Stimulated activated naive CD8-positive, alpha-beta T cell treated with anti-CD3 and anti-CD28 coated beads, Interleukin-15, amount 100 ng/mL, for 72 hours (primary cell): Measurements from ENCODE around the gene MAGI2.
A peak's percentile ranks its signal among the peaks of the same experiment; 100 is the strongest.

ENCODE experiments used
- ATAC-seq: fragments of 150-1000 bp; cut with Tn5 transposase; 2 replicates; pipeline ENCODE4 v1.10.0; 2021; ENCODE audit warnings: mild to moderate bottlenecking, moderate library complexity
- DNase-seq, 2 donors: peaks; one replicate each; pipeline ENCODE4 v3.0.0; 2021 to 2022
- H3K27ac Mint-ChIP-seq, 2 donors: one replicate each; pipeline ENCODE4 v1.8.0; 2022; ENCODE audit warnings: mild to moderate bottlenecking in 2 of 2, mixed read lengths in 2 of 2, moderate library complexity in 2 of 2
- H3K27me3 Mint-ChIP-seq: one replicate; pipeline ENCODE4 v1.8.0; 2022; ENCODE audit warnings: mixed read lengths
- H3K4me1 Mint-ChIP-seq: one replicate; pipeline ENCODE4 v1.8.0; 2022; ENCODE audit warnings: mild to moderate bottlenecking, mixed read lengths
- H3K4me3 Mint-ChIP-seq, 2 donors: one replicate each; pipeline ENCODE4 v1.8.0; 2022; ENCODE audit warnings: mild to moderate bottlenecking in 2 of 2, mixed read lengths in 2 of 2, moderate library complexity in 1 of 2
- H3K9me3 Mint-ChIP-seq, 2 donors: one replicate each; pipeline ENCODE4 v1.8.0; 2022; ENCODE audit warnings: mixed read lengths in 2 of 2

Gene MAGI2

DNA sequence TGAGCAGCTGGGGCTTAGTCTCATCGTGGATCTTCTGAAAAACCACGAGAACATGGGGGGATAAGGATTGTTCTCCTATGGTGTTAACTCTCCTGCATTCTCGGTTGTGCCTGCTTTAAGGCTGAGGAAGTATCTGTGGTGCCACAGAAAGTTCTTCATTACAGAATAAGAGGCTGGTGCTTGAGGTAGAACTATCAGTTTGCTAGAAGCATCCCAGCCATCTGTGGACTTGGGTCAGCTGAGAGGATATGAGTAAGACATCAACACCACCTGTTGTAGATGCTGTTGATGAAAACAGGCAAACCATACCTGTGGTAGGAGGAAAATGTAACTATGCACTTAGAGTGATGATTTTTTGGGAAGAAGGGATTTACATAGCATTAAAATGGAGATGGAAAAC lies 1238.3 kb downstream of the MAGI2 start:
- no peaks in the 10 kb centered on the region for H3K4me1 Mint-ChIP-seq
- DNase-seq = no peak
- H3K27me3 Mint-ChIP-seq = no peaks in the 10 kb centered on the region
- H3K27ac Mint-ChIP-seq = no peak overlapping the region
- no peak overlapping the region for H3K4me3 Mint-ChIP-seq
- ATAC-seq = no peak
- H3K9me3 Mint-ChIP-seq = no peaks in the 10 kb centered on the region

DNA sequence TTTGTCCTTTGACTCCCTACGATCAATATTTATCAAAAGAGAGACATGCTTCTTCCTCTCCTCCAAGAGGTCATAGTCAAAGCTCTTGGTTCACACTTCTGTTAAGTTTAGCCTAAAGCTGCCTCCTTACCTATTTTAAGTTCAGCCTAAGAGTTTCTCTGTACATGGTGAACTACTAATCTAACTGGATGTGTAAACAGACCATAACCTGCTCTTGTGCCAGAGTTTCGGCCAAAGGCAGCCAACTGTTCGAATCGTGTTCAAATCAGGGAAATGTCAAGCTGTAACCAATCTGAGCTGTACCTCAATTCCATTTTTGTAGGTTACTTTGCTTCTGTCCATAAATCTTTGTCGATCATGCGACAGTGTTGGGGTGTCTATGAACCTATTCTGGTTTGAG lies 1240.1 kb downstream of the MAGI2 start:
- Mint-ChIP-seq H3K27ac (no peak overlapping the region), H3K27me3 (no peaks in the 10 kb centered on the region), H3K9me3 (peaks cover 4 to 8% of the 10 kb centered on the region in 2 donors), H3K4me3 (no peak overlapping the region), H3K4me1 (no peaks in the 10 kb centered on the region)
- ATAC-seq (no peak), DNase-seq (no peak)

DNA sequence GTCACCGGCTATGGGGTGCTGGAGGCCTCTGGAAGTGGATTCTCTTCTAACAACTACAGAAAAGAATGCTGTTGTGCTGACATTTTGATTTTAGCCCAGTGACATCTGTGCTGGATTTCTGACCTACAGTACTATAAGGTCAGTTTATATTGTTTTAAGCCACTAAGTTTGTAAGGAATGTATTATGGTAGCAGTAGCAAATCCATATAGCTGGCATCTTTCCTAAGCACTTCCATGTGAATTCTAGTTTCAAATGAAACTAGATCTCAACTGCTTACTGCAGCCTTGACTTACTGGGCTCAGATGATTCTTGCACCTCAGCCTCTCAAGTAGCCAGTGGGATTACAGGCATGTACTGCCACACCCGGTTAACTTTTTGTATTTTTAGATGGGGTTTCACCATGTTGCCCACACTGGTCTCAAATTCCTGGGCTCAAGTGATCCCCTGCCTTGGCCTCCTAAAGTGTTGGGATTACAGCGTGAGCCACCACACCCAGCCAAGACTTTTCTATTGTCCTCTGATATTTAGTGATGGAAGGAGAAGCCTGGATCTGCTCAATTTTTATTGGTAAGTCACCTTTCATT lies 1240.9 kb downstream of the MAGI2 start:
- ATAC-seq (no peak), DNase-seq (no peak)
- Mint-ChIP-seq H3K27me3 (no peaks in the 10 kb centered on the region), H3K27ac (no peak overlapping the region), H3K9me3 (peaks cover 4 to 13% of the 10 kb centered on the region in 2 donors), H3K4me1 (no peaks in the 10 kb centered on the region), H3K4me3 (no peak overlapping the region)

DNA sequence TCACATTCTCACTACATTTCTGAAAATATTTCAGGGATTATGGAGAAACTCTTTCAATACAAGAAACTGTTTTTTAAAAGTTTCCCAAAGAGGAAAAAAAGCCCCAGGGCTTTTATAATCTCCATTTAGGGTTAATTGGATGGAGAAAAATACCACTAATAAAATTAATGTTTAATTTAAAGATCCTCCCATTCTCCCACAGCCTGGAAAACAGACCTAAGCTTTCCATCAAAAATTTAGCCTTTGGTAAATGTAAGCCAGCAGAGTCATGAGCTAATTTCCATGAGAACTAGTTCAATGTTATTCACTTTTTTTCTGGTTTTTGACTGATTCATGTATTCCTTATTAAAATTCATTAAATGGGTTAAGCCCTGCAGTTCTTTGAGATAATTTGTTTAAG lies 1246.2 kb downstream of the MAGI2 start:
- ATAC-seq (no peak), DNase-seq (no peak)
- H3K27ac Mint-ChIP-seq = no peak overlapping the region

DNA sequence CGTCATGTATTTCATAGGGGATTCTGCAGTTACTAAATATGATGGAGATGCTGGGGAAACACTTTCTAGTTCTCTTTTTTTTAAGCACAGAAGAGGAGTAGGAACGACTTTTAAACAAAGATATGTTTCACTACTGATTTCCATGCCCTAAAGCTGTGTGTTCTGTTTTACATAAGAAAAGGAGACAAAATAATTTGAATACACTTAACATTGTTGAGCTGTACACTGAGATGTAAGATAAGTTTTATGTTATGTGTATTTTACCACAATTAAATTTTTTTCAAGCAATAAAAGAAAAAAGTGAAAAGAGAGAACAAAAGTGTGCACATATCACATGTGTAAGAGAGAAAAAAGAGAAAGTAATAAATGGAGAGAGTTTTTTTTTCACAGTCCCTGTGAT lies 1246.7 kb downstream of the MAGI2 start:
- no peak for DNase-seq
- ATAC-seq = no peak
- Mint-ChIP-seq H3K27ac (no peak overlapping the region), H3K9me3 (peaks cover 4 to 13% of the 10 kb centered on the region in 2 donors), H3K4me3 (no peak overlapping the region), H3K27me3 (no peaks in the 10 kb centered on the region), H3K4me1 (no peaks in the 10 kb centered on the region)

More for the DNA sequence above, 1246.2 kb downstream of the MAGI2 start:
- no peaks in the 10 kb centered on the region for H3K27me3 Mint-ChIP-seq
- H3K4me1 Mint-ChIP-seq = no peaks in the 10 kb centered on the region
- H3K9me3 Mint-ChIP-seq = peaks cover 4 to 13% of the 10 kb centered on the region in 2 donors
- H3K4me3 Mint-ChIP-seq = no peak overlapping the region

DNA sequence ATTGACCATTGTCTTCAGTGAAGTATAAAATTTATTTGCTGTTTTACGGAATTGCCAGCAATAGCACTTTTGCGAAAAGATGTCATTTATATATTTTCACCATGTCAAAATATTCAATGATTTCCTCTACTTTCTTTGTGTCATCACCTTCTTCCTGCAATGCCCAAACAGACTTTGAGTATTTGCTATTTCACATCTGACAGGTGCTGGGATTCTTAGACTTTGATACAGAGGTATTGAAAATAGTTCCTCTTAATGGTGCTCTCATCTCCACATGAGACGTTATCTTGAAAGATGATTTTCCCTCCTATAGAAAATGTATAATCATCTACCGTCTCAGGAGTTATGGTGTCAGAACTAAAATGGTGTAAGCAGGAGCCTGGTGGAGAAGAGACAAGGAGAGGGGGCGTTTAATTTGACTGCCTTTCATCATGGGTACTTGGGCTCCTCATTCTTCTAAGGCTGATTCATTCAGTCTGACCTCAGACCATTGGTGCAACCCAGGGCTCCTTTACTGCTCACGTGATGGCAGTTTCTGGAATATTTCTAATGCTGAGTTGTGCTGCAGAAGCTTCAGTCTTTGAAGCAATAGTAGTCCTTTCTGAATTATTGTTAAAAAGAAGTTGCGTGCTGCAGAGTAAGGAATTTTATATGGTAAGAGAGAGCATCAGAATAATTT lies 1250.3 kb downstream of the MAGI2 start:
- no peak for ATAC-seq
- Mint-ChIP-seq H3K4me1 (no peaks in the 10 kb centered on the region), H3K4me3 (no peak overlapping the region), H3K27me3 (no peaks in the 10 kb centered on the region), H3K27ac (no peak overlapping the region), H3K9me3 (peaks cover 0 to 2% of the 10 kb centered on the region in 2 donors)
- no peak for DNase-seq

DNA sequence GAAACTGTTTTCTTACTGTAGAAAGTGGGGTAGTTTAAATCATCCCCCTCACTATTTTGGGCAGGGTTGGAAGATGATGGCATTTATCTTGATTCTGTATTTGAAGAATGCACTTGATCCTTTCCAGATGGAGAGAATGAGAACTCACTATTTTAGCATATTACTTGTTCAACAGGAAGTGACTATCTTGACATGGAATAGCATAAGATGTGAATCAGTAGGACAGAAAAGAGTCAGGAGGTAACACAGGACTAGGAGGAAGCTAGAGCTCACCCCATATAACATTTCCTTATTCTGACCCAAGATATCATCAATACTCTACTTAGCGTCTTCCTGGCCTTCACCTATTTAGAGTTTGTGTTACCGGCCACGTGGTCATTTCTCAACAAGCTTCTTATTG lies 1254.7 kb downstream of the MAGI2 start:
- no peak overlapping the region for H3K27ac Mint-ChIP-seq
- H3K4me1 Mint-ChIP-seq = no peaks in the 10 kb centered on the region
- H3K4me3 Mint-ChIP-seq = no peak overlapping the region
- H3K9me3 Mint-ChIP-seq = no peaks in the 10 kb centered on the region
- H3K27me3 Mint-ChIP-seq = no peaks in the 10 kb centered on the region
- DNase-seq (no peak), ATAC-seq (no peak)

DNA sequence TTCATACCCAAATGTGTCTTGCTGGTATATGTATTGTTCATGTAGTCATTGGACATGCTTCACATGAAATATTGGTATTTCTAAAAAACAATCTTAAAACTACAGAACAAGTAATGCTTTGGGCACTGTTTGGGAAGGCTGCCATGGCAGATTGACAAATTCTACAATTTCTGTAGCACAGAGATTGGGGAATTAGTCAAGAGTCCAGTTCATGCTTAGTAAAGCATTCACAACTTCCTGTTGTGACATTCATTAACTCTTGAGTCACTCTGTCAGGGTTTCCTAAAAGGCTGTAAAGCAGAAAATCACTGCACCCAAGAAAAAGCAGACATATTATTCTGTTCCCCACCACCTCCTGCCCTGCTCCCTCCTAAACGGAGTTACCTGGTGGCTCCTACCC lies 1256.0 kb downstream of the MAGI2 start:
- H3K4me3 Mint-ChIP-seq = no peak overlapping the region
- H3K4me1 Mint-ChIP-seq = no peaks in the 10 kb centered on the region
- no peak overlapping the region for H3K27ac Mint-ChIP-seq
- DNase-seq (no peak), ATAC-seq (no peak)
- no peaks in the 10 kb centered on the region for H3K27me3 Mint-ChIP-seq
- no peaks in the 10 kb centered on the region for H3K9me3 Mint-ChIP-seq

DNA sequence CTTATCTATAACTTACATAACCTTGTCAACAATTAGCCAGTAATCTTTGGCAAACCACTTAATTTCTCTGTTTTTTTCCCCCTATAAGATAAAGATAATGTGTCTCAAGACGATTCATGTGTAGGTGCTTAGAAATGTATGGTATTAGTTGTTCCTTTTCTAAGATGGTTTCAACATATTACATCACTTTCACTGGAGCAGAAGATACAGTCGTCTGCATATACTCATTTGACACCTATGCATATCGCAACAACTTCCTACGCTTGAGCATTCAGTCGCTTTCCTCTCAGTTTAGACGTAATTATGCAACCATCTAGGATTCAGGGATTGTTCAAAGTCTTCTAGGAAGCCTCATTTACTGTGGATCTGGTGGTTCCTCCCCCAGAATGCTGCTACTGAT lies 1258.2 kb downstream of the MAGI2 start:
- no peak for DNase-seq
- no peaks in the 10 kb centered on the region for H3K27me3 Mint-ChIP-seq
- no peak for ATAC-seq
- H3K9me3 Mint-ChIP-seq = no peaks in the 10 kb centered on the region
- H3K27ac Mint-ChIP-seq = no peak overlapping the region
- no peaks in the 10 kb centered on the region for H3K4me1 Mint-ChIP-seq
- H3K4me3 Mint-ChIP-seq = no peak overlapping the region

DNA sequence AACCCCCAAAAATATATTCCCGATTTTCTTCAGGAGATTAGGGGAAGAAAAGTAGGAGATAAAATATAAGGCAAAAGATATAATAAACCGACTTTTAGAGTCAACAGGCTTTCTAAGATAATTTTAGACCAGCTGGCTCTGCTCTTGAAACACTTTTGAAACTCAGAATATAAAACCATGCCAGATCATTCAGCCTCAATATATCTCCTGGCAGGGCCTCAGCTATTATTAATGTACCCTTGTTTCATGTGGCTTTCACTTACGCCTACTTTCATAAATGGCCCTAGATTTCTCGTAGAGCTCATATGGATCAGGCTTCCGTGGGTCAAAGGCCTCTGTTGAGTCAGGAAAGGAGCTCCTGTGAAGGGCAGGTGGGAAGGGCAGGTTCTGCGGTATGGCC lies 1258.9 kb downstream of the MAGI2 start:
- no peaks in the 10 kb centered on the region for H3K9me3 Mint-ChIP-seq
- H3K4me3 Mint-ChIP-seq = no peak overlapping the region
- H3K27me3 Mint-ChIP-seq = no peaks in the 10 kb centered on the region
- ATAC-seq (no peak), DNase-seq (no peak)
- H3K27ac Mint-ChIP-seq = peak overlapping the region in 1 of 2 donors; percentile 60
- no peaks in the 10 kb centered on the region for H3K4me1 Mint-ChIP-seq

DNA sequence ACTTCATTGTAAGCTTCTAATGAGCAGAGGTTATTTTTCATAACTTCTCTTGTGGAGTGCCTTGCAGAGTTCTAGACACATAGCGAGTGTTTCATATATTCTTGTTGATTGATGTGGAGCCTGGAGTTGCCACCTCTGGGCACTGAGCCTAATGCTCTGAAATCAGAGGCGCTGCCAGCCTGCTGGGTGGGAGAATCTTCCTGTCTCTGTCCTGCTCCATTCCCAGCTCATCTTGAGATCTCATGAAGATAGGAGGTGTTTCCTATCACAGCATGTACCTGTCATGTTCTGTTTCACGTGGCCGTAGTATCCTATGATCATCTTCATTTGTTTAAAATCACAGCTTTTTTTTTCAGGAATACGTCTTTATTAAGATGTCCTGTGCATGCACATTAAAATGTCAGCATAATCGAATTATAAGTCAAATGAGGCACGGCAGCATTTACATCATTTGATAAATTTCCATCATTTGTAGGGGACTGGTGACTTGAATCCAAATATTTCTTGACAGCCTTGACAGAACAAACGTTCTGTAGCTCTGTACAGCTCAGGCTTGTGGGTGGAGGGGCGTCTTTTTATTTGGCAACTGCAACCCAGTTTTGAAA lies 1261.9 kb downstream of the MAGI2 start:
- ATAC-seq = no peak
- Mint-ChIP-seq H3K27me3 (no peaks in the 10 kb centered on the region), H3K4me1 (no peaks in the 10 kb centered on the region), H3K9me3 (no peaks in the 10 kb centered on the region), H3K4me3 (no peak overlapping the region), H3K27ac (no peak overlapping the region)
- no peak for DNase-seq

DNA sequence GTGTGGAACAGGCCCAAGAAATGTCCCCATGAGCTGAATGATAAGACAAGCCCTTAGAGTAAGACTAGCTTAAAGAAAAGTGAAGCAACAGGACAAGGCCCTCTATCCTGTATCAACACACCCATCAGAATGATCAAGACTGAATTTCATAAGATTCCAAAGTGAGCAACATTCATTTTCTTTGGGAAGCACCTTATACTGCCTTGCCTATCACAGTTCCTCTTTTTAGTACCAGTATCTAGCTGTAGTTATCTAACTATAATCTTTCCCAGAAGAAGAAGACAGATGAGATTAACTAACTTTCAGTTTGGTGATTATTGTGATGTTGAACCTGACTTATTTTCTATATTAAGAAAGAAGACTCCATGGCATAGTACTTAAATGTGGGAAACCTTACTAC lies 1263.7 kb downstream of the MAGI2 start:
- Mint-ChIP-seq H3K4me1 (no peaks in the 10 kb centered on the region), H3K27ac (no peak overlapping the region), H3K27me3 (no peaks in the 10 kb centered on the region), H3K9me3 (no peaks in the 10 kb centered on the region), H3K4me3 (no peak overlapping the region)
- DNase-seq (no peak), ATAC-seq (no peak)

DNA sequence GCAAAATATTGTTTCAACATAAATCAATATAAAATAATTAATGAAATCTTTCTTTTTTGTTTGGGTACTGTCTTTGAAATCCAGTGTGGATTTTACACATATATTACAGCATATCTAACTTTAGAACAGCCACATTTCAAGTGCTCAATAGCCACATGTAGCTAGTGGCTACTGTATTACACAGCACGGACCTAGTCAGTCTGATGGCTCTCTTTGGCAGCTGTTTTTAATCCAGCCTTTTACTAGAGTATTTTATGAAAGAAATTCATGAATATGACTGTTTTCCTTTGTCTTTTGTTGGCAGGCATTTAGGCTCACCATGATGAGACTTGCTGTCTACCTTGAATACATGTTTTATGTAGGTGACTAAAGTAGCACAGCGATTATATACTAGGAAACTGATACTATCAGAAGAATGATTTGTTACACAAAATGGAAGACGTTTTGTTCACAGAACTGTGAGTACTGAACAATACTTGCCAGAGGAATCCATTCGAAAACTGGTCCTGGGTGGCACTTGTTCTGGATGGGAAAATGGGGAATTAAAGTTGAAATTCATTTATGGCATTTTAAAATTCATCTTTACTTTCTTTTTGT lies 1268.2 kb downstream of the MAGI2 start:
- DNase-seq (no peak), ATAC-seq (no peak)
- Mint-ChIP-seq H3K27me3 (no peaks in the 10 kb centered on the region), H3K4me1 (no peaks in the 10 kb centered on the region), H3K27ac (no peak overlapping the region), H3K9me3 (no peaks in the 10 kb centered on the region), H3K4me3 (no peak overlapping the region)

DNA sequence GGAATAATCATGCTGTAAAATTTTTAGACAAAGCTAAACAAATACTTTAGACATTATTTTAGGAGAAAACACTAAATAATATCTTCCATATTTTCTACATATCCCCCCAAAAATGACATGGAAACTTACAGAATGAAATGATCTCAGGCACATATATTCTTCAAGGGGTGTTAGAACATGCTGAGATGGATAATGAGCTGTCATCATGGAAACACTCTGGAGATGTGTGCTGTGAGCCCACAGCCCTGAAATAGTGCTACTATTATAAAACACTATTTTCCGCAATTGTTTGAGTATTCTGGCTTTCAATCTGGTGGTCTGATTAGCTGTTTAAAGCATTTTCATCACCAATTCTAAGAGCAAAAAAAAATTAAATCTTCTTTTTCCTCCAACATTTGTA lies 1269.2 kb downstream of the MAGI2 start:
- Mint-ChIP-seq H3K4me1 (no peaks in the 10 kb centered on the region), H3K9me3 (no peaks in the 10 kb centered on the region), H3K4me3 (no peak overlapping the region), H3K27me3 (no peaks in the 10 kb centered on the region), H3K27ac (no peak overlapping the region)
- DNase-seq (no peak), ATAC-seq (no peak)

DNA sequence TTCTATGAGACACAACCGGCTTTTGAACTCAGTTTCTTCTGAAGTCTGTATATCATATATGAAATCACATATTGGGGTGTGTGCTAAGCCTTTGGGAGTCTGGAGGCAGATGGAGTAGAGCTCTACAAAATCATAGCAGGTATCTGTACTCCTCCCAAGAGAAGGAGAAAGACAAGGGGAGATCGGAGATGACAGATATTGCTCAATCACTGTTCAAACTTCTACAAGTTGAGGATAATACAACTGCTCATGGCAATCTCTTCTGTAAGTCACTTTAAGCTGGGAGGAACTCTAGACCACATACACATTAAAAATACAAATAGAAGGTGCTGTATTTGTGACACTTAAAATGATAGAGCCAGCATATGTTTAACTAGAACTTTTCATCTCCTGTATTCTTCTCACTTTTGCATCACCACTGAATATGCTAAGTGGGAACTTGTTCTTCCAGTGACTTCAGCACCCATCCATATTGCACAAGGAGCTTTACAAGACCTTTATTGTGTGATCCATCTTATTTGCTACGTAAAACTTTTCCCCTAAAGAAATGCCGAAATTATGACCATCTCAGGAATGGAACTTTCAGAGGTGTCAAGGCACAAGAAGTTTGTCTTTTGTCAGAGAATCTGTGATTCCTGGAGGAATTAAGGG lies 1273.5 kb downstream of the MAGI2 start:
- DNase-seq (no peak), ATAC-seq (no peak)
- H3K4me1 Mint-ChIP-seq = no peaks in the 10 kb centered on the region
- no peaks in the 10 kb centered on the region for H3K9me3 Mint-ChIP-seq
- H3K27me3 Mint-ChIP-seq = no peaks in the 10 kb centered on the region
- no peak overlapping the region for H3K27ac Mint-ChIP-seq
- H3K4me3 Mint-ChIP-seq = no peak overlapping the region

DNA sequence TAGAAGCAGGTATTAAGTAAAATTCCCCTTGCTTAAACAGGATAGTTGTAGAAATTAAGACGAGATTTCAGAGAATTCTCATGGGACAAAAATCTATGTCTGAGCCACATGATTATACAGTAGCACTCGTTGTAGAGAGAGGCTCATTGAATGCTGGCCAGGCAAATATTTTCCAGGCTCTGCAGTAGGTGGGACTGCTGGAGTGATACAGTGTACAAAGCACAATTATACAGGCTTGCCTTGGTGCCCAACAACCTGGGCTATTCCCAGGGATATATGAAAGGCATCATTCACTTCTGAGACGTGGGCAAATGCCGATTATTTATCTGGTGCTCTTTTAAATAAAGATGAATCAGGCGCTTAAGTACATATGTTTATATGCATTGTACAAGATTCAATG lies 1274.3 kb downstream of the MAGI2 start:
- Mint-ChIP-seq H3K4me3 (no peak overlapping the region), H3K4me1 (no peaks in the 10 kb centered on the region), H3K27me3 (no peaks in the 10 kb centered on the region), H3K27ac (no peak overlapping the region), H3K9me3 (no peaks in the 10 kb centered on the region)
- DNase-seq = no peak
- ATAC-seq = no peak
